ENCODE measurements around the gene SREBF1. TPM values are rescaled to one million over a fixed set of nuclear protein-coding genes. Genes with fewer than 3 reads are reported as not detected.
A peak's percentile ranks its signal among the peaks of the same experiment; 100 is the strongest.

The SREBF1 gene
- total and polyA plus RNA-seq, 8 donors: 13.1 to 207 (median 80.3) TPM

- H3K9me3 ChIP-seq: no peaks in the 10 kb centered on the region
- WGBS, 5 donors: 31 to 53% (median 41%) methylated on average over 14 to 18 of the region's 18 CpGs
- peaks cover 27 to 53% (median 39%) of the 10 kb centered on the region in 4 donors for H3K4me1 ChIP-seq
- no peaks in the 10 kb centered on the region for H3K27me3 ChIP-seq
- H3K36me3 ChIP-seq: peaks cover 28 to 42% (median 40%) of the 10 kb centered on the region in 4 donors
- intact Hi-C loops (cut with DNase I; ENCODE audit: low total_unique reads): no loop called here
- no peak overlapping the region for H3K4me3 ChIP-seq
- TF ChIP-seq POLR2AphosphoS5 (IDR thresholded peaks at IDR 0.05) (no peak), CTCF (IDR thresholded peaks at IDR 0.05) (no peak), POLR2A (IDR thresholded peaks at IDR 0.05) (no peak), EP300 (IDR thresholded peaks at IDR 0.05) (no peak)
- DNase-seq: peak in 1 of 2 donors; percentile 57
- H3K27ac ChIP-seq: peak overlapping the region in 4 of 5 donors; percentile 8 to 48 (median 30)
These were observed 44.7 kb downstream of the SREBF1 start for GRCh38 chr17:17792037-17792550.

- 83 to 90% (median 88%) methylated on average over 25 to 26 of the region's 26 CpGs for WGBS, 5 donors
- Histone ChIP-seq H3K4me3 (no peak overlapping the region), H3K27me3 (no peaks in the 10 kb centered on the region), H3K9me3 (no peaks in the 10 kb centered on the region), H3K4me1 (peaks cover 40 to 65% (median 50%) of the 10 kb centered on the region in 4 donors), H3K36me3 (peaks cover 21 to 29% (median 28%) of the 10 kb centered on the region in 4 donors), H3K27ac (peak overlapping the region in 2 of 5 donors; percentile 3 to 44)
- DNase-seq: no peak
- intact Hi-C loops (cut with DNase I; ENCODE audit: low total_unique reads): no loop called here
- TF ChIP-seq POLR2A (IDR thresholded peaks at IDR 0.05): no peak
These were observed 45.9 kb downstream of the SREBF1 start for GRCh38 chr17:17790637-17791464.

- H3K27me3 ChIP-seq: no peaks in the 10 kb centered on the region
- TF ChIP-seq POLR2AphosphoS5 (IDR thresholded peaks at IDR 0.05): no peak
- no peak for TF ChIP-seq CTCF (IDR thresholded peaks at IDR 0.05)
- TF ChIP-seq EP300 (IDR thresholded peaks at IDR 0.05): no peak
- TF ChIP-seq POLR2A (IDR thresholded peaks at IDR 0.05): no peak
- 58 to 65% (median 63%) methylated on average over 11 to 12 of the region's 12 CpGs for WGBS, 5 donors
- intact Hi-C loops (cut with DNase I; ENCODE audit: low total_unique reads): loop anchor here (10.0 kb wide), 1 partner anchor 105 kb away; the partner anchor contains the start of gene RAI1
- no peaks in the 10 kb centered on the region for H3K9me3 ChIP-seq
- H3K4me1 ChIP-seq: peaks cover 48 to 73% (median 57%) of the 10 kb centered on the region in 4 donors
- no peak overlapping the region for H3K4me3 ChIP-seq
- no peak for DNase-seq
- peaks cover 13 to 21% (median 20%) of the 10 kb centered on the region in 4 donors for H3K36me3 ChIP-seq
- H3K27ac ChIP-seq: peak overlapping the region in 1 of 5 donors; percentile 44
These were observed 46.8 kb downstream of the SREBF1 start for GRCh38 chr17:17789828-17790636.

- Histone ChIP-seq H3K27ac (no peak overlapping the region), H3K4me3 (no peak overlapping the region), H3K36me3 (peaks cover 10 to 15% (median 14%) of the 10 kb centered on the region in 4 donors), H3K4me1 (peaks cover 54 to 79% (median 64%) of the 10 kb centered on the region in 4 donors), H3K27me3 (no peaks in the 10 kb centered on the region), H3K9me3 (no peaks in the 10 kb centered on the region)
- intact Hi-C loops (cut with DNase I; ENCODE audit: low total_unique reads): loop anchor here (10.0 kb wide), 1 partner anchor 105 kb away; the partner anchor contains the start of gene RAI1
- DNase-seq: no peak
- WGBS, 5 donors: 92 to 100% (median 94%) methylated on average over 3 to 6 of the region's 6 CpGs
- TF ChIP-seq POLR2A (IDR thresholded peaks at IDR 0.05) (no peak), POLR2AphosphoS5 (IDR thresholded peaks at IDR 0.05) (no peak), EP300 (IDR thresholded peaks at IDR 0.05) (no peak), CTCF (IDR thresholded peaks at IDR 0.05) (no peak)
These were observed 47.4 kb downstream of the SREBF1 start for GRCh38 chr17:17789410-17789809.

Measured in stomach (tissue), 9 donors.